GM19463 (cell line): ENCODE measurements around the gene CTAG1B.
"Not testable (repeated sequence)": the region's sequence is repeated elsewhere in the genome, so short reads cannot be mapped to it uniquely, and the experiment has no call there.

Source experiments
- ATAC-seq: cut with Tn5 transposase; IDR thresholded peaks from one replicate; pipeline ENCODE4 v1.9.1; 2021; ENCODE audit warnings: mild to moderate bottlenecking, moderate library complexity; ENCODE audit not compliant: unreplicated experiment

The CTAG1B gene

GRCh38 chrX:154619182-154619581 is at the start of gene CTAG1B:
Gene CTAG1B, minus strand, starts transcription at chrX:154619282. Its CDS starts 64 bp downstream, at chrX:154619218.
- not testable (repeated sequence) for ATAC-seq

- ATAC-seq, result no peak
Observed at GRCh38 chrX:154661899-154662298, 42.8 kb upstream of the CTAG1B start.

- ATAC-seq, result no peak
Observed at GRCh38 chrX:154661170-154661569, 42.1 kb upstream of the CTAG1B start.

GRCh38 chrX:154660541-154660940 is 41.5 kb upstream of the CTAG1B start:
- ATAC-seq, result no peak

GRCh38 chrX:154658957-154659356 is 39.9 kb upstream of the CTAG1B start:
- ATAC-seq, result no peak

- no peak for ATAC-seq
Observed at GRCh38 chrX:154658187-154658586, 39.1 kb upstream of the CTAG1B start.

GRCh38 chrX:154657226-154657805 is 38.2 kb upstream of the CTAG1B start:
- no peak for ATAC-seq

- no peak for ATAC-seq
Observed at GRCh38 chrX:154655786-154656185, 36.7 kb upstream of the CTAG1B start.

GRCh38 chrX:154655346-154655745 is 36.3 kb upstream of the CTAG1B start:
- no peak for ATAC-seq

GRCh38 chrX:154654925-154655324 is 35.8 kb upstream of the CTAG1B start:
- ATAC-seq, result no peak

GRCh38 chrX:154654372-154654771 is 35.3 kb upstream of the CTAG1B start:
- no peak for ATAC-seq

GRCh38 chrX:154653413-154653812 is 34.3 kb upstream of the CTAG1B start, which contains the start of gene CTAG2:
Gene CTAG2, minus strand, starts transcription at chrX:154653579. Its CDS starts 64 bp downstream, at chrX:154653515.
- ATAC-seq, result not testable (repeated sequence)

- no peak for ATAC-seq
Observed at GRCh38 chrX:154653048-154653401, 33.9 kb upstream of the CTAG1B start.

- ATAC-seq, result no peak
Observed at GRCh38 chrX:154652311-154653047, 33.4 kb upstream of the CTAG1B start.

GRCh38 chrX:154650221-154650510 is 31.1 kb upstream of the CTAG1B start:
- ATAC-seq, result no peak

- ATAC-seq, result no peak
Observed at GRCh38 chrX:154649503-154650220, 30.6 kb upstream of the CTAG1B start.

- ATAC-seq, result no peak
Observed at GRCh38 chrX:154648931-154649330, 29.8 kb upstream of the CTAG1B start.

- ATAC-seq, result not testable (repeated sequence)
Observed at GRCh38 chrX:154645745-154646378, 26.8 kb upstream of the CTAG1B start.

- not testable (repeated sequence) for ATAC-seq
Observed at GRCh38 chrX:154643708-154644107, 24.6 kb upstream of the CTAG1B start.

GRCh38 chrX:154641740-154642139 is 22.7 kb upstream of the CTAG1B start:
- ATAC-seq, result not testable (repeated sequence)

- not testable (repeated sequence) for ATAC-seq
Observed at GRCh38 chrX:154633661-154634060, 14.6 kb upstream of the CTAG1B start.

GRCh38 chrX:154630949-154631348 is 11.9 kb upstream of the CTAG1B start:
- ATAC-seq, result not testable (repeated sequence)
